ENCODE results near the gene TEPSIN. TPM values are rescaled to one million over a fixed set of nuclear protein-coding genes. Genes with fewer than 3 reads are reported as not detected.

The TEPSIN gene
- total RNA-seq, 2 experiments from 2014 or later: 55.0 to 55.4 TPM

DNA sequence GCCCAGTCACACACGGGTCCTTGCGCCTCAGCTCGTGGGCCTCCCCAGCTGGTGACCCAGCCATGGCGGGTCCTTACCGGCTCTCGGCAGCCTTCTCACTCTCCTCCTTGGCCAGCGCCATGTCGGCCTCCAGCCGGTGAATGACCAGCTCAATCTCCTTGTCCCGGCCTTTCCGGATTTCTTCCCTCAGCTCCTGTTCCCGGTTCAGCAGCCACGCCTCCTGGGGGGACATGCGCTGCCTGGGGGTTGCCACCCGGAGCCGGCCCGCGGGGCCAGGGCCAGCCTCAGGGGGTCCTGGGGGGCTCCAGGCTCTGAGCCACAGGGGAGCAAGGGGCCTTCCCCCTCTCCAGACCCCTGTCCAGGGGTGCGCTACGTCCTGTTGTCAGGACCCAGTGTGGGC, 47.7 kb downstream of the TEPSIN start:
- no peak for DNase-seq
- Mint-ChIP-seq H3K4me1 (no peaks in the 10 kb centered on the region), H3K4me3 (no peak overlapping the region), H3K27me3 (no peaks in the 10 kb centered on the region), H3K9me3 (no peaks in the 10 kb centered on the region), H3K36me3 (ENCODE audit: low read depth) (no peaks in the 10 kb centered on the region), H3K27ac (no peak overlapping the region)
- CTCF ChIA-PET: no interaction called here
- POLR2A ChIA-PET: no interaction called here

- Mint-ChIP-seq H3K4me3 (no peak overlapping the region), H3K27me3 (no peaks in the 10 kb centered on the region), H3K27ac (no peak overlapping the region), H3K4me1 (no peaks in the 10 kb centered on the region), H3K9me3 (no peaks in the 10 kb centered on the region), H3K36me3 (ENCODE audit: low read depth) (no peaks in the 10 kb centered on the region)
- no peak for DNase-seq
- ChIA-PET CTCF (no interaction called here), POLR2A (no interaction called here)
Measured at GRCh38 chr17:81190591-81190990, 48.3 kb downstream of the TEPSIN start.

- H3K4me1 Mint-ChIP-seq: no peaks in the 10 kb centered on the region
- no peaks in the 10 kb centered on the region for H3K27me3 Mint-ChIP-seq
- POLR2A ChIA-PET: no interaction called here
- no peak overlapping the region for H3K4me3 Mint-ChIP-seq
- H3K9me3 Mint-ChIP-seq: no peaks in the 10 kb centered on the region
- CTCF ChIA-PET: no interaction called here
- no peak overlapping the region for H3K27ac Mint-ChIP-seq
- no peak for DNase-seq
- no peaks in the 10 kb centered on the region for H3K36me3 Mint-ChIP-seq (ENCODE audit: low read depth)
Measured at GRCh38 chr17:81189670-81190530, 49.0 kb downstream of the TEPSIN start.

DNA sequence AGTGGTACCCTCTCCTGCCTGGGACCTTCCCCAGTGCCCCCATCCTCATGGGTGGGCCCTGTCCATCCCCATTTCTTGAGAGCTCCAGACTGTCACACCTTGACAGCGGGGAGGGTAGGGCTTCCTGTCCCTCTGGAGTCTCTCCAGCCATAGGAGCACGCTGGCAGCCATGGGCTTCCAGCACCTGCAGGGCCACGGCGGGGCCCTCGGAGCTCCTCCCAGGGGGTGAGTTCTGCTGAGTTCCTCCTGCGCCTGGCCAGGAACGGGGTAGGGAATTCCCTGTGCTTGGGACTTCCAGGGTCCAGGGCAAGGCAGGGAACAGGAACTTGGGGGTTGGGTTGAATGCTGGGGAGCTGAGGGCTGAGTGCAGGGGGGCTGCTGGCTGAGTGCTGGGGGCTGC, 49.8 kb downstream of the TEPSIN start:
- Mint-ChIP-seq H3K36me3 (ENCODE audit: low read depth) (no peaks in the 10 kb centered on the region), H3K4me3 (no peak overlapping the region), H3K9me3 (no peaks in the 10 kb centered on the region), H3K4me1 (no peaks in the 10 kb centered on the region), H3K27ac (no peak overlapping the region), H3K27me3 (no peaks in the 10 kb centered on the region)
- no peak for DNase-seq
- CTCF ChIA-PET: no interaction called here
- POLR2A ChIA-PET: no interaction called here

- Mint-ChIP-seq H3K36me3 (ENCODE audit: low read depth) (no peaks in the 10 kb centered on the region), H3K27ac (no peak overlapping the region), H3K4me3 (no peak overlapping the region), H3K9me3 (no peaks in the 10 kb centered on the region), H3K27me3 (no peaks in the 10 kb centered on the region), H3K4me1 (no peaks in the 10 kb centered on the region)
- DNase-seq: no peak
- ChIA-PET CTCF (no interaction called here), POLR2A (no interaction called here)
Measured at GRCh38 chr17:81188491-81188840, 50.4 kb downstream of the TEPSIN start.

- H3K4me1 Mint-ChIP-seq: no peaks in the 10 kb centered on the region
- H3K9me3 Mint-ChIP-seq: no peaks in the 10 kb centered on the region
- DNase-seq: no peak
- CTCF ChIA-PET: no interaction called here
- H3K27ac Mint-ChIP-seq: no peak overlapping the region
- POLR2A ChIA-PET: no interaction called here
- H3K36me3 Mint-ChIP-seq (ENCODE audit: low read depth): no peaks in the 10 kb centered on the region
- no peak overlapping the region for H3K4me3 Mint-ChIP-seq
- no peaks in the 10 kb centered on the region for H3K27me3 Mint-ChIP-seq
Measured at GRCh38 chr17:81187586-81188490, 51.0 kb downstream of the TEPSIN start.

- H3K9me3 Mint-ChIP-seq: no peaks in the 10 kb centered on the region
- no peak for DNase-seq
- H3K27me3 Mint-ChIP-seq: no peaks in the 10 kb centered on the region
- no peaks in the 10 kb centered on the region for H3K4me1 Mint-ChIP-seq
- H3K4me3 Mint-ChIP-seq: no peak overlapping the region
- ChIA-PET POLR2A (no interaction called here), CTCF (no interaction called here)
- H3K27ac Mint-ChIP-seq: no peak overlapping the region
- no peaks in the 10 kb centered on the region for H3K36me3 Mint-ChIP-seq (ENCODE audit: low read depth)
Measured at GRCh38 chr17:81187120-81187519, 51.7 kb downstream of the TEPSIN start.

- no peaks in the 10 kb centered on the region for H3K4me1 Mint-ChIP-seq
- no peaks in the 10 kb centered on the region for H3K27me3 Mint-ChIP-seq
- POLR2A ChIA-PET: no interaction called here
- no peaks in the 10 kb centered on the region for H3K9me3 Mint-ChIP-seq
- DNase-seq: no peak
- no peak overlapping the region for H3K4me3 Mint-ChIP-seq
- CTCF ChIA-PET: no interaction called here
- no peak overlapping the region for H3K27ac Mint-ChIP-seq
- H3K36me3 Mint-ChIP-seq (ENCODE audit: low read depth): no peaks in the 10 kb centered on the region
Measured at GRCh38 chr17:81186203-81186602, 52.7 kb downstream of the TEPSIN start.

DNA sequence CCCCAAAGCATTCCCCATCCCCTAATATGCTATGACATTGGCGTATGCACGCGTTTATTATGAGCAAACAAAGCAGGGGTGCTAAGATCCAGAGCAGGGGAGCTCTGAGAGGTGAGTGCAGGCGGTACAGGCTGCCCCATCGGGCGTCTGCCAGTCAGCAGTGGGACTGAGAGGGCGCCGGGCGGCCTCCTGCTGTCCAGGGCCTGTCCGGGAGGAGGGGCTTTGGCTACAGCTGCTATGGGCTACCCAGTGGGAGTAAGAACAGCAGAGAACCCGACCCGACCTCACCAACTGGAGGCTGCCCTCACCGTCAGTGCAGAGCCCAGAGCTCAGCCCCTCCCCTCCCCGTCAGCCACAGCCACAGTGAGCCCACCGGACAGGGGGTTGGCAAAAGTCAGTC, 54.3 kb downstream of the TEPSIN start:
- CTCF ChIA-PET: no interaction called here
- no peaks in the 10 kb centered on the region for H3K4me1 Mint-ChIP-seq
- no peaks in the 10 kb centered on the region for H3K27me3 Mint-ChIP-seq
- no peak overlapping the region for H3K27ac Mint-ChIP-seq
- no peak for DNase-seq
- POLR2A ChIA-PET: no interaction called here
- no peaks in the 10 kb centered on the region for H3K36me3 Mint-ChIP-seq (ENCODE audit: low read depth)
- no peak overlapping the region for H3K4me3 Mint-ChIP-seq
- H3K9me3 Mint-ChIP-seq: no peaks in the 10 kb centered on the region

GRCh38 chr17:81183807-81184206, 55.0 kb downstream of the TEPSIN start:
- H3K27ac Mint-ChIP-seq: no peak overlapping the region
- POLR2A ChIA-PET: no interaction called here
- no peak overlapping the region for H3K4me3 Mint-ChIP-seq

DNA sequence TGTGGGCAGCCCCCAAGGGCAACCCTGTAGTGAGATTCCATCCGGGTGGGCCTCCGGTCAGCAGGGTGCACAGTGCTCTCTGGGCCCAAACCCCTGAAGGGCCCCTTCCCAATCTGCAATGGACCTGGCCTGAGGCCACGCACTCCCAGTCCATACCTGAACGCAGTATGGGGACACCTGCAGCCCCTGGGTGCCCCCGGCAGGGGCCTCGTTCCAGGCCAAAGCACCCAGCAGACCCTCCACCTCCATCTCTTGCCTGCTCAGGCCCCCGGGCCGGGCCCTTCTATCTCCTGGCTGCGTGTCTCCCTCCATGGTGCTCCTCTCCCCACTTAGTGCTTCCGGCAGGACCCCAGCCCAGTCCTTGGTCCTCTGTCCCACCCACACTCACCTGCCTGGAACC, 55.5 kb downstream of the TEPSIN start:
- H3K27ac Mint-ChIP-seq: no peak overlapping the region
- ChIA-PET POLR2A (no interaction called here), CTCF (no interaction called here)
- no peaks in the 10 kb centered on the region for H3K36me3 Mint-ChIP-seq (ENCODE audit: low read depth)
- H3K4me1 Mint-ChIP-seq: no peaks in the 10 kb centered on the region
- no peaks in the 10 kb centered on the region for H3K27me3 Mint-ChIP-seq
- no peak overlapping the region for H3K4me3 Mint-ChIP-seq
- DNase-seq: no peak
- no peaks in the 10 kb centered on the region for H3K9me3 Mint-ChIP-seq

More at GRCh38 chr17:81183807-81184206, 55.0 kb downstream of the TEPSIN start:
- H3K4me1 Mint-ChIP-seq: no peaks in the 10 kb centered on the region
- CTCF ChIA-PET: no interaction called here
- no peak for DNase-seq
- no peaks in the 10 kb centered on the region for H3K9me3 Mint-ChIP-seq
- no peaks in the 10 kb centered on the region for H3K36me3 Mint-ChIP-seq (ENCODE audit: low read depth)
- H3K27me3 Mint-ChIP-seq: no peaks in the 10 kb centered on the region

- no peaks in the 10 kb centered on the region for H3K36me3 Mint-ChIP-seq (ENCODE audit: low read depth)
- ChIA-PET CTCF (no interaction called here), POLR2A (no interaction called here)
- no peak for DNase-seq
- no peaks in the 10 kb centered on the region for H3K27me3 Mint-ChIP-seq
- no peak overlapping the region for H3K27ac Mint-ChIP-seq
- no peak overlapping the region for H3K4me3 Mint-ChIP-seq
- H3K4me1 Mint-ChIP-seq: no peaks in the 10 kb centered on the region
- H3K9me3 Mint-ChIP-seq: no peaks in the 10 kb centered on the region
Measured at GRCh38 chr17:81182596-81182995, 56.3 kb downstream of the TEPSIN start.

DNA sequence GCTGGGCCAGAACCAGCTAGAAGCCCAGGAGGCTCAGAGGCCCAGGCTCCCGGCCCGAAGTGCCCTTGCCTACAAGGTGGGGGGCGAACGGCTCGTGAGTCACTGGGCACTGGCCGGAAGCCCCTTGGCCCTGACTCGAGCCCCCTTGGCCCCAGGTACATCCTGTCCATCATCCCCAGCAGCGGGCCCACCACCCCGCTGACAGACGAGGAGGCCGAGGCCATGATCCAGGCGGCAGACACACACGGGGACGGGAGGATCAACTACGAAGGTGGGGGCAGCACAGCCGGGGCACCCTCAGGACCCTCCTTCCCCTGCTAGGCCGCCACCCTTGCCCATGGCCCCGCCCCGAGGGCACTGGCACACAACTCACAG, 57.1 kb downstream of the TEPSIN start:
- H3K27me3 Mint-ChIP-seq: no peaks in the 10 kb centered on the region
- H3K4me3 Mint-ChIP-seq: no peak overlapping the region
- no peak for DNase-seq
- H3K36me3 Mint-ChIP-seq (ENCODE audit: low read depth): no peaks in the 10 kb centered on the region
- H3K4me1 Mint-ChIP-seq: no peaks in the 10 kb centered on the region
- ChIA-PET CTCF (no interaction called here), POLR2A (no interaction called here)
- no peak overlapping the region for H3K27ac Mint-ChIP-seq
- no peaks in the 10 kb centered on the region for H3K9me3 Mint-ChIP-seq

Data from activated CD4-positive, alpha-beta memory T cell treated with anti-CD3 and anti-CD28 coated beads, Interleukin-2, amount 10 ng/mL, durations not matched to agents 7 days and 5 days (primary cell).